CD4-positive, alpha-beta T cell treated with Interleukin-21 for 1 hour (primary cell): ENCODE data around the gene TMEM119.
"Not testable (repeated sequence)": the region's sequence is repeated elsewhere in the genome, so short reads cannot be mapped to it uniquely, and the experiment has no call there.

ENCODE experiments used
- DNase-seq: peaks from one replicate; pipeline ENCODE4 v3.0.0-alpha.2; 2020

The TMEM119 gene

GRCh38 chr12:108598553-108599250 is 818 bp upstream of the TMEM119 start:
- DNase-seq, result no peak

- DNase-seq, result no peak
Measured at GRCh38 chr12:108596854-108597558, 878 bp downstream of the TMEM119 start.

GRCh38 chr12:108595711-108596647 is 1.9 kb downstream of the TMEM119 start:
- DNase-seq, result no peak

- DNase-seq, result no peak
Measured at GRCh38 chr12:108594960-108595710, 2.7 kb downstream of the TMEM119 start.

GRCh38 chr12:108594323-108594903 is 3.5 kb downstream of the TMEM119 start:
- no peak for DNase-seq

GRCh38 chr12:108592033-108592909 is 5.6 kb downstream of the TMEM119 start:
- no peak for DNase-seq

- no peak for DNase-seq
Measured at GRCh38 chr12:108591267-108591980, 6.5 kb downstream of the TMEM119 start.

- DNase-seq, result not testable (repeated sequence)
Measured at GRCh38 chr12:108590463-108590862, 7.4 kb downstream of the TMEM119 start.

GRCh38 chr12:108589840-108590229 is 8.0 kb downstream of the TMEM119 start:
- no peak for DNase-seq

GRCh38 chr12:108589028-108589839 is 8.7 kb downstream of the TMEM119 start:
- no peak for DNase-seq

- DNase-seq, result no peak
Measured at GRCh38 chr12:108587826-108588225, 10.1 kb downstream of the TMEM119 start.

- no peak for DNase-seq
Measured at GRCh38 chr12:108586306-108586705, 11.6 kb downstream of the TMEM119 start.

GRCh38 chr12:108585864-108586263 is 12.0 kb downstream of the TMEM119 start:
- no peak for DNase-seq

GRCh38 chr12:108584456-108585065 is 13.3 kb downstream of the TMEM119 start:
- DNase-seq, result no peak

- no peak for DNase-seq
Measured at GRCh38 chr12:108583991-108584390, 13.9 kb downstream of the TMEM119 start.

GRCh38 chr12:108582978-108583770 is 14.7 kb downstream of the TMEM119 start:
- no peak for DNase-seq

- DNase-seq, result no peak
Measured at GRCh38 chr12:108582509-108582908, 15.4 kb downstream of the TMEM119 start.
